Activated T-helper 9 cell treated with anti-CD3 and anti-CD28 coated beads, Interleukin-2, amount 50 U/mL, for 16 hours (primary cell): ENCODE data around the gene COL9A3.

Experiments used
- DNase-seq: peaks from one replicate; pipeline ENCODE4 v3.0.0-alpha.2; 2020; ENCODE audit warnings: low read depth

COL9A3 gene

GRCh38 chr20:62811320-62811719, 5.5 kb upstream of the COL9A3 start:
- DNase-seq, result no peak

GRCh38 chr20:62811720-62812119, 5.1 kb upstream of the COL9A3 start:
- DNase-seq, result no peak

DNA sequence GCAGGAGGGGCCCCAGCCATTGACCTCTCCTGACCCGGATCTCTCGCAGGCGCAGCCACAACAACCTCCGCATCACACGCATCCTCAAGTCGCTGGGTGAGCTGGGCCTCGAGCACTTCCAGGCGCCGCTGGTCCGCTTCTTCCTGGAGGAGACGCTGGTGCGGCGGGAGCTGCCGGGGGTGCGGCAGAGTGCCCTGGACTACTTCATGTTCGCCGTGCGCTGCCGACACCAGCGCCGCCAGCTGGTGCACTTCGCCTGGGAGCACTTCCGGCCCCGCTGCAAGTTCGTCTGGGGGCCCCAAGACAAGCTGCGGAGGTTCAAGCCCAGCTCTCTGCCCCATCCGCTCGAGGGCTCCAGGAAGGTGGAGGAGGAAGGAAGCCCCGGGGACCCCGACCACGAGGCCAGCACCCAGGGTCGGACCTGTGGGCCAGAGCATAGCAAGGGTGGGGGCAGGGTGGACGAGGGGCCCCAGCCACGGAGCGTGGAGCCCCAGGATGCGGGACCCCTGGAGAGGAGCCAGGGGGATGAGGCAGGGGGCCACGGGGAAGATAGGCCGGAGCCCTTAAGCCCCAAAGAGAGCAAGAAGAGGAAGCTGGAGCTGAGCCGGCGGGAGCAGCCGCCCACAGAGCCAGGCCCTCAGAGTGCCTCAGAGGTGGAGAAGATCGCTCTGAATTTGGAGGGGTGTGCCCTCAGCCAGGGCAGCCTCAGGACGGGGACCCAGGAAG, 4.5 kb upstream of the COL9A3 start:
- no peak for DNase-seq

- DNase-seq, result no peak
These were observed 4.0 kb upstream of the COL9A3 start for GRCh38 chr20:62812907-62813200.

DNA sequence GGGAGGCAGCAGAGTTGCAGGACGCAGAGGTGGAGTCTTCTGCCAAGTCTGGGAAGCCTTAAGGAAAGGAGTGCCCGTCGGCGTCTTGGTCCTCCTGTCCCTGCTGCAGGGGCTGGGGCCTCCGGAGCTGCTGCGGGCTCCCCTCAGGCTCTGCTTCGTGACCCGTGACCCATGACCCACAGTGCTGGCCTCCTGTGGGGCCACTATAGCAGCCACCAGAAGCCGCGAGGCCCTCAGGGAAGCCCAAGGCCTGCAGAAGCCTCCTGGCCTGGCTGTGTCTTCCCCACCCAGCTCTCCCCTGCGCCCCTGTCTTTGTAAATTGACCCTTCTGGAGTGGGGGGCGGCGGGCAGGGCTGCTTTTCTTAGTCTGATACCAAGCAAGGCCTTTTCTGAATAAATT, 3.3 kb upstream of the COL9A3 start:
- no peak for DNase-seq

- no peak for DNase-seq
These were observed 2.7 kb upstream of the COL9A3 start for GRCh38 chr20:62814060-62814708.

GRCh38 chr20:62814709-62815065, 2.2 kb upstream of the COL9A3 start:
- DNase-seq, result no peak

DNA sequence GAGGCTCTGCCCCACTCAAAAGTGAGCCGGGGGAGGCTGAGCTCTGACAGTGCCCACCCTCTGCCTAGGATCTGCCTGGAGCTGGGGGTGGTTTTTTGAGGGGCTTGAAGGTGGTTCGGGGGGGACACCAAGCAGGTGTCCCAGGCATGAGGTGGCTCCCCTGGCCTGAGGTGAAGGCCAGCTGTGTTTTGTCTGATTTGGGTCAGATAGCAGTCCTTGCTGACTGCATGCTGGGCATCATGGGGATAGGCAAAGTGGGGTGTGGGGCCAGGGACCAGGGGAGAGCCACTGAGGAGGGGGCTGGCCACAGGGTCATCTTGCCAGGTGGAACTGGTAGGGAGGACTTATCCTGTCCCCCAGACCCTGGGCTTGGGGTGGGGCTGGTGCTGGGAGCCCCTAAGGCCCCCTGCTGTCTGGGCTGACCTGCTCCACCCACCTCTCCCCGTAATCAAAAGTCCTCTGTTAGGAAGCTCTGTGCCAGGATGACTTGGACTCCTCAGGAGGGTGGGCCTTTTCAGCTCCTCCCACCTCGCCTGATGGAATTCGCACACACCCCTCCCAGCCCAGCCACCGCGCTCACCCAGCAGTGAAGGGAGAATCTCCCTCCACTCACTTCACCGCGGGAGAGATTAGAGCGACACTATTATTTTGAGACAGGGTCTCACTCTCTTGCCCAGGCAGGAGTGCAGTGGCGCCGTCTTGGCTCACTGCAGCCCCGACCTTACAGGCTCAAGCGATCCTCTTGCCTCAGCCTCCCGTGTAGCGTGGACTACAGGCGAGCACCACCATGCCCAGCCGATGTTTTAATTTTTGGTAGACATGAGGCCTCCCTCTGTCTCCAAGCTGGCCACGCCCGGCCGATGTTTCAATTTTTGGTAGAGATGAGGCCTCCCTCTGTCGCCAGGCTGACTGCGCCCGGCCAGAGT, 1.5 kb upstream of the COL9A3 start:
- DNase-seq, result no peak

DNA sequence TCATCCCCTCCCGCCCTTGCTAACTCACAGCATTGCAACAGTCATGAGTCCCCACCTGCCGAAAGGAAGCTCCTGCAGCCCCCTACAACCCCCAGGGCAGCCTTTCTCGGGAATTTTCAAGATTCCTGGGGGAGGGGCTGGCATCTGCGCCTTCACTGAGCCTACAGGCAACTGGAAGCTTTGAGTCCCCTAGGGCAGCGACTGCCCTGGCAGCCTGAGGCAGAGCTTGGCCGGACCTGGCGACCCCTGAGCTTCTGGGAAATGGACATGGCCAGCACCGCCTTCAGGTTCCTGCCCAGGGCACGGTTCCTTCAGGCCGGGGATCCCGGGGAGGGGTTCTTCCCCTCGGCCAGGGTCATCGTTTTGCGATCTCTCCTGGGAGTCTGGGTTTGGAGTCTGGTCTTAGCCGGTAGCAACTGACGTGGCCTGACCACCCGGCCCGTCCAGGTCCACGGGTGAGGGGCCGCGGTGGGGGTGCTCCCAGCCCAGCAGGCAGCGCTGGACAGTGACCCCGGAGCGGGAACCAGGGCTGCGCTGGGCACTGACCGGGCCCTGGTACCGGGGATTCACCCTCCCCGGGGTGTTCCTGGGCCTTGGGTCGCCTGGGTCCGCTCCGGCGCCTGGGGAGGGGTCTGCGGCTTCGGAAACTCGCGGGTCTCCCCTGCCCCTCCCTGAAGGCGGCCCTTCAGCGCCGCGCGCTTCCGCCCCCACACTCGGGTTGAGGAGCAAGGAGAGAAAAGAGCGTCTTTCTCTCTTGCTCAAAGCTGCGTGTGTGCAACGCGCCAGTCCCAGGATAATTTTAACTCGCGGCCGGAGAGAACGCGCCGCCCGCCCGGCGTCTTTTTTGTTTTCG, 593 bp upstream of the COL9A3 start:
- DNase-seq, result no peak

DNA sequence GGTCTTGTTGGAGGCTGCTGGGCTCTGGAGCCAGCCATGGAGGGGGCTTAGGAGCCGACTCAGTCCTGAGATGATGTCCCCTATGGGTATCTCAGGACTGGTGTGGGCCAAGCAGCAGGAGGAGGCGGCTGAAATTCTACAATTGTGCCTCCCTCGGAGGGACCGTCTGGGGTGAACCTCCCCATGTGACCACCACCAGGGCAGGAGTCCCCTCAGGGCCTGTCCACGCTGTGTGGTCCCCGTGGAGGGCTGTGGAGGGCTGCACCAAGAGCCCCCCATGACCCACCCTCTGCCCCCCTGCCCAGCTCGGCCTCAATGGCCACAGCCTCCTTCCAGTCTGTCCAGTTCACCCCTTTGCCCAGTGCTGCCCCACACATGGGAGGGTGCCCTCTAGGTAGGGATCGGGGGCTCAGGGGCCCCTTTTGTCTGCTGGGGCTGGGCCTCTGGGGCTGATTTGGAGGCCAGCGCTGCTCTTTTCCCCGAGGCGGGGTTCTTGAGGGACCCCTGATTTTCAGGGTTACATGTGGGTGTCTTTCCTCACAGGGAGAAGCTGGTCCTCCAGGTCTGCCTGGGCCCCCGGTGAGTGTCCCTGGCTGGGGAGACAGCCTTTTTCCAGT, 1.2 kb downstream of the COL9A3 start:
- no peak for DNase-seq

DNA sequence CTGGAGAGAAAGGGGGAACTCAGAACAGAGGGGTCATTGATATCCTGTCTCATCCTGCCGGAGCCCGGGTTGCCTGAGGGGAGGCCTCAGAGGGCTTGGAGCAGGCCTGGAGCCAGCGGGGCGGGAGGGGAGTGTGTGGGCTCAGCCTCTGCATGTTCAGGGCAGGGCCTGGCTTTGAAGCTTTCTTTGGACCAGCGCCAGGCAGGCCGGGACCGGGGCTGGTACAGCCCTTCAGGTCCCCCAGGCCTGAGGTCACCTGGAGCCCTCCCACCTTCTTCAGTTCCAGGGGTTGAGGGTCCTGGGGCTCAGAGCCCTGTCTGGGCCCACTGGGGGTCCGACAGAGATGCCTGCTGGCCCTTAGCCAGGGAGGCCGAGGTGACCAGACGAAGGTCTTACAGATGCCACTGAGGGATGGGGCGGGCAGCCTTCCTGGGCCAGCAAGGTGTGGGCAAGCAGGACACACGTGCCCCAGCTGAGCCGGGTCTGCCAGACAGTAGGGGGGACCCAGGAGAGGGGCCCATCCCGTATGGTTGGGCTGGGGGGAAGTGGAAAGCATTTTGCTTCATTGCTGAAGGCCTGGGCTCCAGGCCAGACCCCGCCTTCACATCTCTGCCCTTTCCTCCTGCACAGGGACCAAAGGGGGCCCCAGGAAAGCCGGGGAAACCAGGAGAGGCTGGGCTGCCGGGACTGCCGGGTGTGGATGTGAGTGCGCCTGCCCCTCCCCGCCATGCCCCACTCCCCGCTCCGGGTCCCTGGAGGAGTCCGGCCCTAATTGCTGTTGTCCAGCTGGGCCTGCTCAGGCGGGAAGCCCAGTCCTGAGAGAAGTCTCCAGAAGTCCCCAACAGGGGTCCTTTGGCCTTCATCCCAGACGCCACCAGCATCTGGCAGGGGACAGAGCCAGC, 2.0 kb downstream of the COL9A3 start:
- no peak for DNase-seq

DNA sequence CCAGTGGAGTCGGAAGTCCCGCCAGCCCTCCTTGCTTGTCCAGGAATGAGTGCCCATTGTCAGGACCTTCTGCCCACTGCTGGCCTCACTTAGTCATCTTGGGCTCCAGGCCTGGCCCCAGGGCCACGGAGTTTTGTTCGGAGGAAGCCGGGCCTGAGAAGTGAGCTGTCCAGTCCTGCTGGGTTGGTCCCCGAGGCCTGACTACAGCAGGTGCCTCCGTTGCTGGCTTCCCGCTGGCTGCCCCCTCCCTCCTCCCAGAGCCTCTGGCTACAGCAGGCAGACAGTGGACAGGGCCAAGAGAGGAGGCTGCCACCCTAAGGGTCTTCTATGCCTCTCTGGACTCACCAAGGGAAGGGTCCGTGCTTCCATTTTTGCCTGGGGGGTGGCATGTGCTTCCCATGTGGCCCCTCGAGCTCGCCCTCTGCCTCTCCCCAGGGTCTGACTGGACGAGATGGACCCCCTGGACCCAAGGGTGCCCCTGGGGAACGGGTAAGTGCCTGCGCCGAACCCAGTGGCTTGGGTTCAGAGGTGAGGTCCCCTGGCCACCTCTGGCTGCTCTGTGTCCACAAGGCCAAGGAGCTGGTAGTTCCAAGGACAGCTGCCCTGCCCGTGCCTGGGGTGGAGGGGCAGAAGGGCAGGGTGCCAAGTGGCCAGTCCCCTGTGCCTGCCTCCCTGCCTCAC, 2.8 kb downstream of the COL9A3 start:
- DNase-seq, result no peak

DNA sequence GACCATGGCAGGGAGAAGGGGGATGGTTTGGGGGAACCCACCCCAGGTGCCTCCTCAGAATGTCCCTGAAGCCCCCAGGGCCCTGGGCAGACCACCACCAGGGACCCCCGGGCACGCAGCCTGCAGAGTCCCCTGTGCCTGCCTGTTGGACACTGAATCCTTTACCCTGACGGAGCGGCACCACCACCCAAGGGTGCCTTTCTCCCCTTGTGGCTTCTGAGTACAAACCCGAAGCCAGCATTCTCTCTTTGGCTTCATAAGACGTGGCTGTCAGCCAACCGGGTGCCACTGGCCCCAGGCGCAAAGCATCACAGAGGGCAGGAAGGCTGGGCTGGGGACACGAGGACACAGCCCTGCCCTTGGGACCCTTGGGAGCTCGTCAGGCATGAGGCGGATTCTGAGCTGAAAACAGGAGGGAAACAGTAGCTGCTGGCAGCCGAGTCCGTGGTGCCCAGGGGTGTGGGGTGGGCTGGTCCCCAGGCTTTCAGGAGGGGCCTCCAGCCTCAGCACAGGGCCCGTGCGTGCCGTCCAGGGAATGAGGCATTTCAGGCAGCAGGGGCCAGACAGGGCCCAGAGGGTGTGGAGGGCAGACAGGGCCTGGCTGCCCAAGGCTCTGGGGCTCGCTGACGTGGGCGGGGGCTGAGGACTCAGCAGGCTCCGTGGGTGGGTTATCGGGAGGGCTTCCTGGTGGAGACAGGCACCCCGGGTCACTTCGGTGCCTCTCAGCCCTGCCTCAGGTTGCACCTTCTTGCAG, 3.5 kb downstream of the COL9A3 start:
- no peak for DNase-seq

DNA sequence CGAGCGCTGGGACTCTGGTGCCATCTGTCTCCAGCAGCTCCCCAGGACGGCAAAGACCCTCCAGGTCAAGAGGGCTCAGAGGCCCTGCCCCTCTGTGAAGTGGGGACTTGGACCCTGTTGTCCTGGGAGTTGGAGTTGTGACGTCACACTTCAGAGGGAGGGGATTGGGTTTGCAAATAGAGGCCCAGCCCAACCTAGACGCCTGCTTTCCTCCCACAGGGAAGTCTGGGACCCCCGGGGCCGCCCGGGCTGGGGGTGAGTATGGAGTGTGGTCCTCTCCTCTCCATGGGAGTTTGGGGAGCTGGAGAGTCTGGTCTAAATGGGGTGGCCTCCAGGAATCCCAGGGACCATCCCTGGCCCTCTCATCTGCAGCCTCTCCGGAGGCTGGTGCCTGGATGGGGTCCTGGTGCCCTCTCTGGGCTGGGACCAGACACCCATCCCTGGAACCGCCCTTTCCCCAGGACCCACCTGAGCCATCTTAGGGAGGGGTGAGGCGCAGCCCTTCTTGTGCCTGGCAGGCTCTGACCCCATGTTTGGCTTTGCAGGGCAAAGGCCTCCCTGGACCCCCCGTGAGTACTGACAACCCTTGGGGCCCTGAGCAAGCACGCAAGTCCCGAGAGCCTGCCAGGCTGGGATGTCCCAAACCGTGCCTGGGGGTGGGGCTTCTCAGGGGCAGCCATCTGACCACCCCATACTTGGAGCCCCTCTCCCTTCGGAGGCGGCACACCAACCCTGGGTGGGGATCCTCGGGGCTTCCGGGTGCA, 4.3 kb downstream of the COL9A3 start:
- DNase-seq, result no peak

DNA sequence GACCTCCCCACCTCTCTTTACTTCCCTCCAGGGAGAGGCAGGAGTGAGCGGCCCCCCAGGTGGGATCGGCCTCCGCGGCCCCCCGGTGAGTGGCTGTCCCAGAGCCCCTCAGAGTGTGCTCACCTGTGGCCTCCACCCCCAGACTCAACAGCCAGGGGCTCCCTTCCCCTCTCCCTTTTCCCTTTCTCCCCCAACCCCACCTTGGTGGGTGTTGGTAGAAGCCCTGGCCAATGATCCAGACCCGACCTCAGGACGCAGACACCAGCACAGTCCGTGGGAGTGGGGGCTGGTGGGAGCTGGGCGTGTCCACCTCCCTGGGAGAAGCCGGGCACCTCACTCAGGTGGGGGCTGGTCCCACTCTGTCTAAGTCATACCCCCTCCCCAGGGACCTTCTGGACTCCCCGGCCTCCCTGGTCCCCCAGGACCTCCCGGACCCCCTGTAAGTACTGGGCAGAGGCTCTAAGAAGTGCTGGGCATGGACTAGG, 4.9 kb downstream of the COL9A3 start:
- no peak for DNase-seq

DNA sequence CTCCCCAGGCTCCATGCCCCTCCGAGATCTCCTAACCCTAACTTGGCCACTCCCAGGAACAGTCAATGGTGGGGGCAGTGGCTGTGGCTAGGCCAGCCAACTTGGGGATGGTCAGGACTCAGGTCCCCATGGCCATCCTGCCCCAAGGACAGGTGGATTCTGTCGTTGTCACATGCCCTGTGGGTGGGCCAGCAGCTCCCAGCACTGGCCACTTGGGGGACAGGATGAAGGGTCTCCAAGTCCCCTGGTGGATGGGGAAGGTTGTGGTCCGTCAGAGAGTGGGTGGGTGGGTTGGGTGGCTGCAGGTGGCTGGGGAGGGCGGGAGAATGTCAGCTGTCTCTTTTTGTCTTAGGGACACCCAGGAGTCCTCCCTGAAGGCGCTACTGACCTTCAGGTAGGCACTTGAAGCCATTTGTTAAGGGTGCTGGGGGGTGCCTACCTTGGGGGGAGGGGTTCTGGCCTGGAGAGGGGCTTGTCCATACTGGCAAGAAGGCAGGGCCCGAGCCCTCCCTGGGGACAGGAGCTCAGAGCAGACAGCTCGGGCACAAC, 5.5 kb downstream of the COL9A3 start:
- no peak for DNase-seq

GRCh38 chr20:62822788-62823651, 6.2 kb downstream of the COL9A3 start:
- no peak for DNase-seq
